Body of pancreas (tissue), 4 donors: ENCODE measurements around the gene UPK3BL2.
"Not testable (repeated sequence)": the region's sequence is repeated elsewhere in the genome, so short reads cannot be mapped to it uniquely, and the experiment has no call there.

Experiments
- CTCF ChIP-seq, 7 experiments: fragments of 450-650 bp in 4 of 7; fragments of 200-600 bp in 3 of 7; sonication (generic) in 3 of 7; IDR thresholded peaks; one replicate each; pipeline ENCODE4 v1.5.1; 2016 to 2019; ENCODE audit warnings: antibody characterized with exemption in 7 of 7
- POLR2A ChIP-seq, 3 donors: fragments of 450-650 bp; IDR thresholded peaks; one replicate each; pipeline ENCODE4 v1.6.1; 2016; ENCODE audit warnings: antibody characterized with exemption in 3 of 3, mild to moderate bottlenecking in 2 of 3

- TF ChIP-seq CTCF, POLR2A (IDR thresholded peaks at IDR 0.05): not testable (repeated sequence)
Measured at GRCh38 chr7:102576363-102576762, 32.9 kb upstream of the UPK3BL2 start.
